HepG2 (cell line): ENCODE measurements around the gene SGMS1. TPM values are rescaled to one million over a fixed set of nuclear protein-coding genes. Genes with fewer than 3 reads are reported as not detected.
A peak's percentile ranks its signal among the peaks of the same experiment; 100 is the strongest.

Source experiments
- ARHGAP35 ChIP-seq: sonication (generic); formaldehyde crosslinking; IDR thresholded peaks from 2 replicates; pipeline ENCODE4 v1.9.0; 2022; ENCODE audit warnings: mild to moderate bottlenecking, inconsistent platforms, moderate library complexity, missing genetic modification reagents, borderline replicate concordance
- ARID4A ChIP-seq: sonication (generic); formaldehyde crosslinking; IDR thresholded peaks from 2 replicates; pipeline ENCODE4 v1.5.0; 2020; ENCODE audit warnings: mild to moderate bottlenecking, missing genetic modification reagents, borderline replicate concordance
- ELF1 ChIP-seq: sonication (generic); formaldehyde crosslinking; IDR thresholded peaks from 2 replicates; pipeline ENCODE4 v1.4.0; 2020; ENCODE audit warnings: missing genetic modification reagents
- FOSL2 ChIP-seq: sonication (generic); formaldehyde crosslinking; IDR thresholded peaks from 2 replicates; pipeline ENCODE4 v1.4.0; 2020; ENCODE audit warnings: missing genetic modification reagents
- GFI1 ChIP-seq: sonication (generic); formaldehyde crosslinking; IDR thresholded peaks from 2 replicates; pipeline ENCODE4 v1.5.0; 2020; ENCODE audit warnings: missing genetic modification reagents, mild to moderate bottlenecking, borderline replicate concordance
- POGZ ChIP-seq: sonication (generic); formaldehyde crosslinking; IDR thresholded peaks from 2 replicates; pipeline ENCODE4 v1.4.0; 2020; ENCODE audit warnings: mild to moderate bottlenecking, missing genetic modification reagents
- TBX2 ChIP-seq: sonication (generic); formaldehyde crosslinking; IDR thresholded peaks from 2 replicates; pipeline ENCODE4 v1.5.0; 2020; ENCODE audit warnings: missing genetic modification reagents, mild to moderate bottlenecking, borderline replicate concordance
- ZBTB33 ChIP-seq: sonication (generic); formaldehyde crosslinking; IDR thresholded peaks from 2 replicates; pipeline ENCODE4 v1.4.0; 2020; ENCODE audit warnings: missing genetic modification reagents
- ZEB1 ChIP-seq: IDR thresholded peaks from 2 replicates; pipeline ENCODE4 v1.6.1; 2012; ENCODE audit warnings: mild to moderate bottlenecking, low read depth, inconsistent platforms; ENCODE audit not compliant: insufficient replicate concordance
- ZFP41 ChIP-seq: sonication (generic); formaldehyde crosslinking; IDR thresholded peaks from 2 replicates; pipeline ENCODE4 v1.4.0; 2020; ENCODE audit warnings: mild to moderate bottlenecking, missing genetic modification reagents, borderline replicate concordance
- ZNF256 ChIP-seq: sonication (generic); formaldehyde crosslinking; conservative IDR thresholded peaks from 2 replicates; pipeline ENCODE4 v1.4.0; 2020; ENCODE audit warnings: missing genetic modification reagents
- ZNF687 ChIP-seq: sonication (generic); formaldehyde crosslinking; IDR thresholded peaks from 2 replicates; pipeline ENCODE4 v1.5.1; 2020; ENCODE audit warnings: mild to moderate bottlenecking, missing genetic modification reagents, moderate library complexity
- polyA plus RNA-seq, 8 experiments: library from polyadenylated mRNA; depleted of rRNA in 3 of 8; stranded (reverse) in 7 of 8; unstranded in 1 of 8; fragments of >200 nt; fragmentation: Illumina TruSeq in 4 of 8; extraction: Trizol in 4 of 8; gene quantifications; 2 replicates each; pipeline versions ENCODE4 v1.2.1 to v1.2.3, GENCODE V29; 2011 to 2016; ENCODE audit warnings: low read depth in 4 of 8, missing spikeins in 1 of 8, mixed read lengths in 1 of 8; ENCODE audit not compliant: insufficient read depth in 1 of 8
- total RNA-seq, 5 experiments: library from RNA; depleted of rRNA; stranded (reverse); fragments of >200 nt; fragmentation: Illumina TruSeq; extraction: Trizol; gene quantifications; 2 replicates each; pipeline ENCODE4 v1.2.3, GENCODE V29; 2016; ENCODE audit warnings: low read depth in 1 of 5
- TF ChIP-seq, protein P1 (sequence below): IDR thresholded peaks from 2 replicates; pipeline ENCODE4 v1.6.1; 2016; ENCODE audit warnings: low read depth, borderline replicate concordance
- TF ChIP-seq, protein P2 (sequence below): sonication (generic); formaldehyde crosslinking; IDR thresholded peaks from 2 replicates; pipeline ENCODE4 v1.4.0; 2020; ENCODE audit warnings: missing genetic modification reagents

The SGMS1 gene
- total and polyA plus RNA-seq, 2 of the 13 experiments (the other 11 are each of a cell fraction or from before 2014, with no cell fraction given), result 6.5 to 15.1 TPM

DNA sequence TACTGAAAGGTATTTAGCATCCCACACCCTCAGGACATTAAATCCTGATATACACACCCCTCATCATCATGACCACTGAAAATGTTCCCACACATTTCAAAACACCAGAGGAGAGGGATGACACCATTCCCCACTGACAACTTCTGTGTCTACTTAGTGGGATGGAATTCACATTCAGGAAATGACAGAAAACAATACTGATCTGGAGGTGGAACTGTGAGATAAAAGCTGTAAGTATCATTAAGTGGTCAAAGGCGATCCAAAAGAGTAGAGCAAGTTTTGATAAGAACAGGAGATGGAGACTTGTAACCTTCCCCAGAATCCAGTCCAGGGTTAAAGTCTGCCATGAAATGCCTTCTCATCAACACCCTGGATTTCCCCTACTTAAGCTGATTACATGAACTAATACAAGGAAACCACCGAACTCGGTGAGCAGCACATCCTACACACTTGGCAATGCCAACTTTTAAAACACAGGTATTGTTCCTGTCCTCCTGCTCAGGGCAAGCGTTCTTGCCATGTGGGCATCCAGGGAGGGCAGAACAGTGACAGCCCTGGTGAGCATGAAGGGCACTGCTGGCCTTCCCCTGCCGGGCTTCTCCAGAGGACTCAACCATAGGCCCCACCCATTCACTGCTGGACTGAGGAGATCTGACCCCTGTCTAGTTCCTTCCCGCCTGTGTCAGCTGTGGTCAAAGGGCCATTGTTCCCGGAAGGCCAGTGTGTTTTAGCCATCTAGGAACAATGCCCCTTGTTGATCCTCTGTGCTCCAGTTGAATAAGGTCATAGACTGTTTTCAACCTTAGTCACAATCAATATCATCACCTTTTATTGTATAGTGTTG lies 85.0 kb downstream of the SGMS1 start (continued):
- TF ChIP-seq ZFP41 (CRISPR knock-in tag), result no peak
- peak; percentile 78 for TF ChIP-seq FOSL2 (CRISPR knock-in tag)
- TF ChIP-seq, protein P1, sequence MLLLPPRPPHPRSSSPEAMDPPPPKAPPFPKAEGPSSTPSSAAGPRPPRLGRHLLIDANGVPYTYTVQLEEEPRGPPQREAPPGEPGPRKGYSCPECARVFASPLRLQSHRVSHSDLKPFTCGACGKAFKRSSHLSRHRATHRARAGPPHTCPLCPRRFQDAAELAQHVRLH (CRISPR knock-in tag), result 0 out of 2 replicates have a peak, but pooled peaks have one; percentile 32
- no peak for TF ChIP-seq ZNF256 (CRISPR knock-in tag)
- peak; percentile 84; the same call in 1 of the 2 replicates for TF ChIP-seq TBX2 (CRISPR knock-in tag)
- TF ChIP-seq ZNF687 (CRISPR knock-in tag), result peak; percentile 63
- TF ChIP-seq ZBTB33 (CRISPR knock-in tag), result peak; percentile 40; the same call in 1 of the 2 replicates
- peak; percentile 78 for TF ChIP-seq POGZ (CRISPR knock-in tag)
- TF ChIP-seq ZEB1, result peak; percentile 0
- TF ChIP-seq GFI1, result 0 out of 2 replicates have a peak, but pooled peaks have one; percentile 19
- no peak; the same call in 1 of the 2 replicates for TF ChIP-seq ARID4A (CRISPR knock-in tag)
- TF ChIP-seq ARHGAP35, result no peak
- TF ChIP-seq ELF1 (CRISPR knock-in tag), result peak; percentile 68
- TF ChIP-seq, protein P2, sequence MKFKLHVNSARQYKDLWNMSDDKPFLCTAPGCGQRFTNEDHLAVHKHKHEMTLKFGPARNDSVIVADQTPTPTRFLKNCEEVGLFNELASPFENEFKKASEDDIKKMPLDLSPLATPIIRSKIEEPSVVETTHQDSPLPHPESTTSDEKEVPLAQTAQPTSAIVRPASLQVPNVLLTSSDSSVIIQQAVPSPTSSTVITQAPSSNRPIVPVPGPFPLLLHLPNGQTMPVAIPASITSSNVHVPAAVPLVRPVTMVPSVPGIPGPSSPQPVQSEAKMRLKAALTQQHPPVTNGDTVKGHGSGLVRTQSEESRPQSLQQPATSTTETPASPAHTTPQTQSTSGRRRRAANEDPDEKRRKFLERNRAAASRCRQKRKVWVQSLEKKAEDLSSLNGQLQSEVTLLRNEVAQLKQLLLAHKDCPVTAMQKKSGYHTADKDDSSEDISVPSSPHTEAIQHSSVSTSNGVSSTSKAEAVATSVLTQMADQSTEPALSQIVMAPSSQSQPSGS (CRISPR knock-in tag), result 0 out of 2 replicates have a peak, but pooled peaks have one; percentile 28
